HG02798 (cell line): Measurements from ENCODE around the gene CAV2.
A peak's percentile ranks its signal among the peaks of the same experiment; 100 is the strongest.
"Not testable (repeated sequence)": the region's sequence is repeated elsewhere in the genome, so short reads cannot be mapped to it uniquely, and the experiment has no call there.

Experiments
- ATAC-seq: cut with Tn5 transposase; IDR thresholded peaks from one replicate; pipeline ENCODE4 v1.9.1; 2021; ENCODE audit warnings: mild to moderate bottlenecking; ENCODE audit not compliant: unreplicated experiment, poor library complexity

Gene CAV2, protein sequence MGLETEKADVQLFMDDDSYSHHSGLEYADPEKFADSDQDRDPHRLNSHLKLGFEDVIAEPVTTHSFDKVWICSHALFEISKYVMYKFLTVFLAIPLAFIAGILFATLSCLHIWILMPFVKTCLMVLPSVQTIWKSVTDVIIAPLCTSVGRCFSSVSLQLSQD

DNA sequence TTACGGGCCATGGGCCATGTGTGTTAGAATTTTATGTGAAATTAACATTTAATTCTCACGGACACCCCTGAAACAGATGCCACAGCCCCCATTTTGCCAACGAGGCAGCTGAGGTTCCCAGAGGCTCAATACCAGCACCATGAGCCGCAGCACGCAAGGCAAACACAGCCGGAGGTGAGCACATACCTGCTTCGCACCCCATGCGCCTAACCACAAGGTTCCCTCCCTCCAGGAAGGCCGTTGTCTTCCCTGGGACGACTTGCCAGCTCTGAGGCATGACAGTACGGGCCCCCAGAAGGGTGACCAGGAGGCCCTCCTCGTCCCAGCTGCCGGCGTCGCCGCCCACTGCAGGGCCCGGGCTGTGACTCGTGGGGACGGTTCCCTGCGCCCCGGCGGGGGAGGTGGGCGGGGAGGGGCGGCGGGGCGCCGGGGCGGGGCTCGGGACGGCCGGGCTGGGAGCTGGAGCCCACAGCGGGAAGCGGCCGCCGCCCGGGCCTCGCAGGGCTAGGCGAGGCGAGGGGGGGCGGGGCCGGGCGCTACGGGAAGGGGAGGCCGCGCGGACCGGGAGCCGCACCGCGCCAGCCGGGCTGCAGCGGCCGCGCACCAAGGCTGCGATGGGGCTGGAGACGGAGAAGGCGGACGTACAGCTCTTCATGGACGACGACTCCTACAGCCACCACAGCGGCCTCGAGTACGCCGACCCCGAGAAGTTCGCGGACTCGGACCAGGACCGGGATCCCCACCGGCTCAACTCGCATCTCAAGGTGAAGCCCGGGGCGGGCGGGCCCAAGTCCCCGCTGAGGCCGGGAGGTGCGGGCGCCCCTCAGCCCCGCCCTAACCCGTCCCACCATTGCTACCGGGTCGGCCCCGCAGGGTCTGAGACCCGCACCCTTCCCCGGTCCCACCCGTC lies at the start of gene CAV2:
TSS of gene CAV2 (plus strand) at position 571 of the 910 bp plus-strand sequence. CDS start at position 615, 44 bp downstream.
- ATAC-seq, result peak; percentile 50

DNA sequence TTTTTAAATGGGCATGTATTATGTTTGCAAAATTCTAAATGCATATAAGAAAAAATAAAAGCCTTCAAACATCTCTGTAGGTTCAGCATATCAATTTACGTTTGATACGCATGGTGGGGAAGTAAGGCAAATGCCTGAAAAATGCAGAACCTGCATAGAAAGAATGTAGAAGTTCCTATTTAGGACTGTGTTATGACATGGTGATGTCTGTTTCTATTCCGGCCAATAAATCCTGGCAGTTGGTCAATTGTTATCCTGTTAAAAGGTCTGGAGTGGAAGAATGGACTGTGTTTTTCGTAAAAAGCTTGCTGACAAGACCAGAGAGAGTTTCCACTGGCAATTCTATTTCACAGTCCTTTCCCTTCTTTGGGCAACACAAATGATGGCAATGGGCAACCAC lies 49.6 kb upstream of the CAV2 start:
- ATAC-seq, result no peak

DNA sequence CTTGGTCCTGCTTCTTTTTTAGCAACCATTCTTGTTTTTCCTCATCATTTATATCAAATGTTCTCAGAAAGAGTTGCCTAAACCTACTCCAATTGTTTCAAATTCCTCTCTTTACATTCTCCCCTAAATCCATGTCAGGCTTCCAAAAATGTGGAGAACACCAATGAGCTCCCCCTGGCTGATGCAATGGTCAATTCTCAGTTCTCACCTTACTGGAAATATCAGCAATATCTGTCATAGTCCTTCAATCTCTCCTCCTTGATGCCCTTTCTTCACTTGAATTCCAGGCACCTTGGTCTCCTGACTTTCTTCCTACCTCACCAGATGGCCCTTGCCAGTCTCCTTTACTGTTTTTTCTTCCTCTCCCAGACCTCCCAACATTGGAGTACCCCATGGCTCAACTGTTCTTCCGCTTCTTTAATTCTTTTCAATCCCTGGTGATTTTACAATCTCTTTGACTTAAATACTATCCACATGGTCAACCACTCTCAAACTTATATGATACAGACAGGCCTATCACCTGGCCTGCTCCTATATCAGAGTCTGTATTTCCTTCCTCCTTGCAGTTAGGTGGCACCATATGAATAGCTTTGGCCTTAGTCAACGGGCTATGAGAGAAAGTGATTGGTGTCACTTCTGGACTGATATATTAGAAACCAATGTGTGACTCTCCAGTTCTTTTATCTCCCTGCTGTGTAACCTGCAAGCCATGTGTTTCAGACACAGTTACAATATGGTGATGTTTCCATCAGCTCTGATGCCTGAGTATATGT lies 47.4 kb upstream of the CAV2 start:
- ATAC-seq, result no peak

DNA sequence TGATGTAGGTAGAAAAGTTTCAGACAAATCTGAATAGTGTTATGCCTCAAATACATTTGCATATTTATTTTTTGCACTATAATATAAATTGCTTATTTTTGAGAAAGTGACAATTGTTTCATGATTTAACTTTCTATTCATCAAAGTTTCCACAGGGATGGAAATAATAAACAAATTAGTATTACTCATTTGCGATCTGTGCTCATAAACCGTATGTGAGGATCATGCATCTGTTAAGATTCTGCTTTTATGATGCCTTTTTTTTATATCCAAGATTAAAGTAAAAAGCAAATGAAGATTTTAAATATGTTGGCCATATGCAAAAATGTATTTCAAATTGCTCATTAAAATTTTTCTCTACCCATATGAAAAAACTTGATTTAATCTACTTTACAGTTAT lies 45.2 kb upstream of the CAV2 start:
- ATAC-seq, result no peak

DNA sequence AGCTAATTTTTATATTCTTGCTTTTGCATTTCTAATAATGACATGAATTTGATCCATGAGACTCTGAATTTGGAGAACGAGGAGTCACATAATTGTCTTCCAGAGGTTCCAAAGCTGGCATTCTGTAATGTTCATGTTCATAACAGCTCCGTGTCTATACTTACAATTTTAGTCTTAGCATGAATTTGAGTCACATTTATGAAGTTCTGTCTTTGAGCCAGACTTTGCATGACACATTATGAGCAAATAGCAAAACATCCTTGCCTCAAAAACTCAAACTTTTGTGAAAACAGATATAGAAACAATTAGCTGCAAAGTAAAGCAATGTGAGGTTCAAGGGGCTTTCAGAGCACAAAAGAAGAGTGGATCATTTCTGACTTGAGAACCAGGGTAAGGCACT lies 44.5 kb upstream of the CAV2 start:
- ATAC-seq, result no peak

DNA sequence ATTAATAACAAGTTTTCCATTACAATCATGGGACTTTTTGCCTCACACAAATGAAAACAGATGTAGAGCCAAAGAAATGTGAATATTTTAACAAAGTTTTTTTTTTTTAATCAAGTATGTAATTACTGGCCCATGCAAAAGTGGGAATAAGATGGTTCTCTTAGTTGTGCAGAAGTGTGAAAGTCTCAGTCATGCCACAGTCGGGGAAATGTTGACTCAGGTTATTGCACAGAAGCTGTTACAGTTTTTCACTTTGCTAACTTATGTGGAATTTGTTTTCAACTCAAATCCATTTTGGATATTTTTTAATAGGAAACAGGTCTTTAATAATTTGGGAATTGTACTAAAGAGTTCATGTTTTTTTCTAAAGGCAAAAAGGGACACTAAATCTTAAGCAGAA lies 44.0 kb upstream of the CAV2 start:
- ATAC-seq, result no peak

DNA sequence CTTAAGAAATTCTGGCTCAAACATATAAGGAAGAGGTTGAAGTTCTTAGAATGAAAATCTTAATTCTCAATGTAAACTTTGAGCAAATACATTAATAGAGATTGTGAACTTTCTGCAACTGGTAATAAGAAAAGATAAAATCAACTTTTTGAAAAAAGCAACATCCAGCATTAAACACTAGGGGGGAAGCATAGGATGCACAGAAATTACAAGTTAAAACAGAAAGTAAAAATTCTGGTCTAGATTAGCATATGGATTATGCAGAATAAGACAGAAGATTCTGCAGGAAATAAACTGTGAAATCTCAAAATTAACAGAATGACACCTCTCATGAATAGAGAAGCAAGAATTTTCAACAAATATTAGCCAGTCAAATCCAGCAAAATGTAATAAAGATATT lies 38.0 kb upstream of the CAV2 start:
- no peak for ATAC-seq

DNA sequence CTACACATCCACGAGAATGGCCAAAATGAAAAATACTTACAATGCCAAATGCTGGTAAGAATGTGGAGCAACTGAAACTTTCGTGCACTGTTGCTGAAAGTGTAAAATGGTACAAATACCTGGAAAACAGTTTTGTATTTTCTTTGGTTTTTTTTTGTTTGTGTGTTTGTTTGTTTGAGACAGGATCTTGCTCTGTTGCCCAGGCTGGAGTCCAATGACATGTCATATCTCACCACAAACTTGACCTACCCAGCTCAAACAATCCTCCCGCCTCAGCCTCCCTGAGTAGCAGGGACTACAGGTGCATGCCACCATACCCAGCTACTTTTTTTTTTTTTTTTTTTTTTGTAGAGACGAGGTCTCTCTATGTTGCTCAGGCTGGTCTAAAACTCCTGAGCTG lies 35.6 kb upstream of the CAV2 start:
- no peak for ATAC-seq

DNA sequence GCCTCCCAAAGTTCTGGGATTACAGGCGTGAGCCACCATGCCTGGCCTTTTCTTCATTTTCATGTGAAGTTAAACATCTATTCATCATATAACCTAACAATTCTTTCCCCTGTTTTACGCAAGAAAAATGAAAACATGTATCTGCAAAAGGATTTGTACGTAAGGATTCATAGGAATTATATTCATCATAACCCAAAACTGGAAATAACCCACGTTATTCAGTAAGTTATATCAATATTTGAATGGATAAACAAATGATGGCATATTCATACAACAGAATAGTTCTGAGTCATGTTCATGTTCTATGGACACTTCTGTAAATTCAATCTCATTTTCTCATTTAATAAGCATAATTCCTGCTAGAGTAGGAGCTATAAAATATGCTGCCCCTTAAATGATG lies 35.2 kb upstream of the CAV2 start:
- ATAC-seq, result no peak

DNA sequence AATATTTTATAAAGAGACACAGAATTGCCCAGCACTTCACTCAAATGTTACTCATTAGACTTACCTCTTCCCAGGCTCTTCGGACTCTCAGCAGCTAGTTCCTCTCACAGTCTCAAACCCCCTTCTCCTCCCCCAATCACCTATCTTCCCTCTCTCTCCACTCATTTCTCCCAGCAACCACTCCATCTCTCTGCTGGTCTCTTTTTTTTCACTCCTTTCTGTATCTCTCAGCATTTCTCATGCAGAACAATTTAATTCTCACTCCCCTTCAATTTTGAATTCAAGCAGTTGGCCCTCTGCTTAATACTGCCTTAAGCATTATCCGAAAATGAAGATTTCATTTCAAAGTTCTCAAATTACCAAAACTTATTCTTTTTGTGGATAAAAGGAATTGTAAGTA lies 34.4 kb upstream of the CAV2 start:
- no peak for ATAC-seq

DNA sequence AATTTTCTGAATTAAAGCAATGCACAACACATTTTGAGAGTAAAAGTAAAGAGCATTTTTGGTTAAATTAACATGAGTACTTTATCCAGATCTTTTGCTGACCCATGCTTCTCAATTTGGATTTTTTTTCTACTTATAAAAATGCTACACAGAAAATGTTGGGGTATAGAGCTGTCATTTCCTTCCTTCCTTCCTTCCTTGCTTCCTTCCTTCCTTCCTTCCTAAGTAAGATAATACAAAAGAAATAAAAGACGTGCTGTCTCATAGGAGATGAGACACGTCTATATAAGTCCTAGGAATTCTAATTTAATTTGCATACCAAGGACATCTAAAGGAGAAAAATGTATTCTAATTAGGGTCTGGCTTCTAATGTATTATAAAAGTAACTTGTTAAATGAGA lies 31.0 kb upstream of the CAV2 start:
- no peak for ATAC-seq

DNA sequence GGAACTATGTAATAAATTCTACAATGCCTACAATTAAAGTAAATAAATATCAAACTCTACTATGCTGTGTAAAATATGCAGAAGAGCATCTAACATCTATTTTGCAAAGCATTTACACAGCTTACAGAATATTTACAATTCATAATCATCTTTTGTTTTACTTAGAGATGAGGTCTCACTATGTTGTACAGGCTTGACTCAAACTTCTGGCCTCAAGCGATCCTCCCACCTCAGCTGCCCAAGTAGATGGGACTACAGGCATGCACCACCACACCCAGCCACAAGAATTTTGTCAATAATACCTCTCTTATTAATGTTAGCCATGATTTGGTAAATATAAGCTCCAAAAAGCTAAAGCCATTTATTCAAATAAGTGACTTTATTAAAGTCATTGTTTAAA lies 21.9 kb upstream of the CAV2 start:
- no peak for ATAC-seq

DNA sequence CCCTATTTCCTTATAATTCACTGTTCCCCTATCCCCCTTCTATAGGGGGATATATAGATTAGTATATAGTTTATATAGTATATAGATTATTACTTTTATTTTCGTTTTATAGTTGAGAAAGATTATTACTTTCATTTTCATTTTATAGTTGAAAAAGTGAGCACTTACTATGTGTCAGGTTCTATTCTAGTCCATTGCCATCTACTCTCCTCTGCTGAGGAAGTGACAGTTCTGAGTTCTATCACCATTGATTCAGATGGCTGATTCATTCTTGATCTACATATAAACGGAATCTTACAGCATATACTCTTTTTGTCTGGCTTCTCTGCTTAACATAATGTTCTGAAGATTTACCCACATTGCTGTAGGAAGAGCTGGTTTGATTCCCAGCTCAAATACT lies 20.7 kb upstream of the CAV2 start:
- no peak for ATAC-seq

DNA sequence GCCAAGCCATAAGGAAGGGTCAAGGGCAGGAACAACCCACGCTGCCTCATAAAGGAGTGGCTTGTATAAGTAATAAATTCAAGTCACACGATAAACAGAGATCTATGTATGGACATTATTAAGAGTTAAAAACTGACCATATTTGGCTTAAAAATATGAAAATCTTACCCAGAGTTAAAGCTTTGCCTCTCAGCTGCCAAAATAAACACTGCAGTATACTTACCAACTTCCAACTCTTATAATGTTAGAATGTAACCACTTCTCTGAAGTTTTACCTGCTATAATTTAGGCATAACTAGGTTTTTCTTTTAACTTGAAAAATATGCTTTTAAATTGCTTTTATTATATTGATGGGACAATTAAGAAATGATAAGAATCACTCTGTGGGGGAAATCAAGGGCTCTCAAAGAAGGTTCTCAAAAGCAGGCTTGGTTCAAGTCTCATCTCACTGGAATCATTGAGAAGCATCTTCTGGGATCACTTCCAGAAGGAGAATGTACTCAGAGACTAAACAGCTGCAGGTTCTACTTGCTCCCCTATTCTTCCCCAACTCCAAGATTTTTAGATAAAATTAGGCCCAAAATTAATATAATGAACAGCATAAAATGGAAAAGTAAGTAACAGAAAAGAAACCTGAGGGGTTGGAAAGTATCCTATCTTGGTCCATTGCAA lies 16.1 kb upstream of the CAV2 start:
- ATAC-seq, result no peak

DNA sequence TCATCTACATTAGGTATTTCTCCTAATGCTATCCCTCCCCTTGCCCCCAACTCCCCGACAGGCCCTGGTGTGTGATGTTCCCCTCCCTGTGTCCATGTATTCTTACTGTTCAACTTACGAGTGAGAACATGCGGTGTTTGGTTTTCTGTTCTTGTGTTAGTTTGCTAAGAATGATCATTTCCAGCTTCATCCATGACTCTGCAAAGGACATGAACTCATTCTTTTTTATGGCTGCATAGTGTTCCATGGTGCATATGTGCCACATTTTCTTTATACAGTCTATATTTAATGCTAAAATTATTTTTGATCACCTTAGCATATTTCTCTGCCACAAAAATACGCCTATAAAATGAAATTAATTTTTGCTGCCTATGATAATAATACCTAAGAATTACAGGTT lies 15.1 kb upstream of the CAV2 start:
- ATAC-seq, result not testable (repeated sequence)

DNA sequence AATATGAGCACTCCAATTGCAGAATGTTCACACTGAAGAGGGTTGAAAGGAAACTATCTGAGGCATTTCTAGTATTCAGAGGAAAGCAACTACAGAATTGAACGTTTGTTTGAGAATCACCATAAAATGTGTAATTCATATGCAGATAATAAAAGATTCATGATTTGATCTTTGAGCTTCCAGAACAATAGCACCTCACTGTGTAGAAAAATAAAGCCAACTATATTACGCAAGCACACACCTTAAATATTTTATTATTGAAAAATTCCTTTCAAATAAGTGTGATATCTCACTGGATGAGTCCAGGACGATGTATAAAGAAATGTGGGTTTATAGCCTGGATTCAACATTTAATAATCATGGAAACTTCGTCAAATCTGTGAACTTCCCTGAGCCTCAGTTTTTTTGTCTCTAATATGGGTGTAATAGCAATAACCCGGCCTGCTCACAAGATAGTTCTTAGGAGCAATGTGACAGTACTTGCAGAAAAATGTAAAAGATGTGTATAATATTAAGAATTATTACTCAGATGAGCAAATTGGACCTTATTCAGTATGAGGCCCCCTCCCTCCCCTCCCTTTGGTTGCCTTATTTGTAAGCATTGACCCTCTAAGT lies 11.5 kb upstream of the CAV2 start:
- no peak for ATAC-seq

DNA sequence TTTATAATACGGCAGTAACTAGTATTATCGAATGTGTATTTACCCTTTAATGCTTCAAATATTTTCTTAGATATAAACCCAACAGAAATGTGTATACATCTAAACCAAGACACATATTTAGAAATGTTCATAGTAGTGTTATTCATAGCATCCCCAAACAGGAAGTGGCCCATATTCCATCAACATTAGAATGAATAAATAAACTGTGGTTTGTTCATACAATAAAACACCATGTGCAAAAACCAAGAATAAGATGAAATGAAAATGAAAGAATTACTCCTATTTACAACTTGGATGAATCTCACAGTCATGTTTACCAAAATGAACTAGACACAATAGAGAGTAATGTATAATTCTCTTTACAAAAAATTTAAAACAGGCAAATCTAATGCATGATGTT lies 9.2 kb upstream of the CAV2 start:
- no peak for ATAC-seq

DNA sequence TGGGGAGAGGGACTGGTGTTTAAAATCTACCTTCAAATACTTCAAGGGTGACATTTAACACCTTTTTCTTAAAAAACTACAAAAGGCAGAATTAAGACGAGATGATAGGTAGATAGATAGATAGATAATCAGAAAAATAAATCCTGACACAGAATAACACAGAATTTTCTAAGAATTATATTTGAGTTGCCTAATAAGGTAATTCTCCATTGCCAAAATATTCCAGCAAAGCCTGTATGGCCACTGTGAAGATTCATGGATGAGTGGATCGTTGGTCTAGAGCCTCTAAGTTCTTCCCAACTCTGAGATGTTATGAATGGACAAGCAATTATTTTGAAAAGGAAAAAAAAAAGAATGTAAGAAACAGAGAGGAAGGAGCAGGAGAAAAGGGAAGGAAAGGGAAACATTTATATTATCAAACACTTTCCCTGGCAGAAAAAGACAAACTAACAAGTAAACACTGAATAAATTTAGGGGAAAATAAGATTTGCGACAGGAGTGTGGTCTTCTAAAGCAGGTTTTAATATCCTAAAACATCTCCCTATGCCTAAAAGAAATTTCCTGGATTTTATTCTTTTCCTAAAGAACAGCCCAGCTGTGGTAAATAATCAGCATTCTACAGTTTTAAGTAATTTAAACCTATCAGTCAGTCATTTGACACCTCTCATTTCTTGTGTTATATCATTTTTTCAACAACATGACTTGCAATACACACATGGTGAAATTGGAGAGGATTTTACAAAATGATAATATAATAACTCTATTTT lies 7.5 kb upstream of the CAV2 start:
- no peak for ATAC-seq

DNA sequence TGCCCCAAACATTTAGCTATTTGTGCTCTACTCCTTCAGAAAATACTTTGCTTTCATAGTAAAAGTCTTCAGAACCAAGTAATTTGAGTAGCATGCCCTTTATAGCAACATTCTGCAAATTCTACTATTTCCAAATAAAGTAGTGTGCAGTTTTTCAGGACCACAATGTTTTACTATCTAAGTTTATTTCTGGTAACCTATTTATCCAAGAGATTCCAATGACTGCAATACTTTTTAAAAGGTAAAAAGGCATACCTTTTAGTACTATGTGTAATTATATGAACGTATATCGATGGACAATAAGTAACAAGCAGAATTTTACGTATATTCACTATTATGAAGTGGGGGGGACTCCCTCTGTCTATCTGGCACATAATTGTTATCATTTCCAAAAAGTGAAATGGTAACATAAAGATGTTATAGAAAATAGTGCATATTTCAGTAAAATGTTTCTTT lies 6.9 kb upstream of the CAV2 start:
- ATAC-seq, result no peak
